ENCODE measurements around the gene DENND4B.
A peak's percentile ranks its signal among the peaks of the same experiment; 100 is the strongest.
"Not testable (repeated sequence)": the region's sequence is repeated elsewhere in the genome, so short reads cannot be mapped to it uniquely, and the experiment has no call there.

The DENND4B gene

DNA sequence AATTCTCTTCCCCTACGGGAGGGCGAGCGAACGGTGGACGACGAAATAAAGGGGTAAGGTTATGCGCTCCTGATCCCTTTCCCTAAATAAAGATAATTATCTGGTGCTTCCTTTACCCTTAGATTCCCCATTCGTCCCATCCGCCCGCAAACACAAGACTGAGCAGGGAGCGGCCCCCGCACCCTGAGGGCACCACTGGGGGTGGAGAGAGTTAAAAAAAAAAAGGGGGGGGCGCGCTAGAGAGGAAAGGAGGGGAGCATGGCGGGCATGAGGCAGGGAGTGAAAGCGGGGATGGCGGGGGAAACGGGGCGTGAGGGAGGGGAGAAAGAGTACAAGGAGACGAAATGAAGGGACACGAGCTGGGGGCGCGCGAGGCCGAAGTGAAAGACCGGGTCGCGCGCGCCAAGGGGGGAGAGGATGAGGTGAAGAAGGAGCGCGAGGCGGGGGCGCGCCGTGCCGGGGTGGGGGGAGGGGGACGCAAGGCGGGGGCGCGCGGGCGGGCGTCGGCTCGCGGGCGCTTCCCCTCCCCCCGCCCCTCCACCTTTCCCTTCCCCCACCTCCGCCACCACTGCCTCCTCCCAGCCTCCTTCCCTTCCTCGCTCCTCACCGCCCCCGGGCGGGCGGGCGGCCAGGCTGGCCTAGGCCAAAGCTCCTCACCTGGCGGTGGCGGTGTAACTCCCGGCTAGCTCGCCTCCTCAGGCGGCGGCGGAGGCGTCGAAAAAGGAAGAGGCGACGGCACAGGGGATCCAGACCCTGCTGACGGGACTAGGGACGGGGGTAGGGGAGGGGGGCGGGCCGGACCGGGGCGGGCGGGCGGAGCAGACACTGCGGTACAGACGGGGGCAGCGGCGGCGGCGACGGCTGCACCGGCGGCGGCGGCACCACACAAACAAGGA lies 24.2 kb downstream of the DENND4B start:
- peak; percentile 37 for DNase-seq

DNA sequence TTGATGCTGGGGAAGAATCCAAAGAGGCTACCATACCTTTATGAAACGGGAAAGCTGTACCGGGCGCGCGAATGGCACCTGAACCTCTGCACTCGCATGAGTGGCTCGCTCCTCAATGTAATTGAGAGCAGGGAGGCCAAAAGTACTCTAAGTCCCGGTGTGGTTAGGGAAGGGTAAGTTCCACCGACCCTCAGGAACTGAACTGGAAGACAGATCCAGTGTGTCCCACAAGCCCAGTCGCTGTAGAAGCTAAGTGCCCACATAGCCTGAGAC lies 24.8 kb downstream of the DENND4B start:
- DNase-seq: no peak

DNA sequence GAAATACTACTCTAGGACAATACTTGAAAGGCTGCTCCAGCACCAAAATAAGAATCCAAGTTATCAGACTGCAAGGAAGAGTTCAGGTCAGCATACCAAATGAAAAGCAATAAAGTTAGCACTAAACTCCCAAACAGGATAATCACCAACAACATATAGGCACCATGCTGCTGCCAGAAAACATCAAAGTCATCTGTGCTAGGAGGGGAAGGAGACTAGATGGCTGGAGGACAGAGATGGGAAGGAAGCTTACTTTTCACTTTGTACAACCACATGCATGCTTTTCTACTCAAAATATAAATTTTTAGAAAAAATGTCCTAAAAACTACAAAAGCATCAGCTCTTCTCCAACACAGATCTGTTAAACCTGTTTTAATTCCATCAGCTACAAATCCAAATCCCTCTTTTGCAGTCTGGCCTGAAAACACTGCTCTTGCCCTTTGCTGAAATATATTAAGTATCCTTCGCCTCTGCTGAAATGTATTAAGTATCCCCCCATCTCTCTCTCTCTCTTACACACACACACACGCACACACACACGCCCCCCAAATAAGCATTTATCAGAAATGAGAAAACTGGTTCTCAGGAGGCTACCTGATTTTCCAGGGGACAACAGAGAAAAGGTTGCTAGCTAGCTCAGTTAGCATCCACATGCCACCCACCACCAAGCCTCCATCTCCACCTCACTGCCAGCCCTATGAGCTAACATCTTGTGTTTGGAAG lies 25.3 kb downstream of the DENND4B start:
- DNase-seq: no peak

DNA sequence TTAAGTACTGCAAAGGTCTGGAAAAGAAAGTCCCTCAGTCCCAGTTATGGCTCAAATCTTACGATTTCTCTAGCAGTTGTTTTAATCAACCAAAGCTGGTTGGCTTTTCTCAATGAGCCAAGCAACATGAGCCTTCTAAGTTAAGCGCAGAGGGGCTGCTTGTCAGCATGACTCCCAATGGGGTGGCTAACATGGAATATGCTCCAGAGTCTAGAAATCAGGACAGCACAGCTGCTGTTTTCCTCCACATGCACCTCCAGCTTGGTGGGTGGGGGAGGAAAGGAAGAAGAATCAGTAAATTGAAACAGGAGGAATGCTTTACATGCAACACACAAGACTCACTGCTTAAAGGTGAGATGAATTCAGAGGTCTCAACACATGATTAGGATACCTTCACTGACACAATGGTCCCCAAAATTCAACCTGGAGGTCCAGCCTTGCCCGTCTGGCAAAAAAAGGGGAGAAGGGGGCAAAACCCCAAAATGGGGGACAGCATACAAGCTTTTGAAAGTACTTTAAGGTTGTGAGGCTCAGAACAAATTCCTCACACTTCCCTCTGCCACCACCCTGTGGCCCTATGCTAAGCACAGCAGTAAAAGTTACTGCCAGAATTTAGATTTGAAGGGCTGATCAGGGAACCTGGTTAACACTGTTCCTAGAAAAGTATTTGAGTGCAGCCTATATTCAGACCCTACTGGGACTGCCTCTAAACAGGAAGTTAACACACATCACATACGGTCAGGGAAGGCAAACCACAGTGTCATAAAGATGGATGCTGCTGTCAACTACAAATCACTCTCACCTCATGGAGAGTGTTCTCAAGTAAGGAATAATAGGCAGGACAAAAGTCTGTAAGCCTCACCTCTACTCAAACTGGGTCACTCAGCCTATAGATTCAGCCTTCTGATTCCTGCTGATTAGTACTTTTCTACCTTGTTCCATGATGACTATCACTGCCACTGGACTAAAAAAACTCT lies 26.4 kb downstream of the DENND4B start:
- peak; percentile 57 for DNase-seq

DNA sequence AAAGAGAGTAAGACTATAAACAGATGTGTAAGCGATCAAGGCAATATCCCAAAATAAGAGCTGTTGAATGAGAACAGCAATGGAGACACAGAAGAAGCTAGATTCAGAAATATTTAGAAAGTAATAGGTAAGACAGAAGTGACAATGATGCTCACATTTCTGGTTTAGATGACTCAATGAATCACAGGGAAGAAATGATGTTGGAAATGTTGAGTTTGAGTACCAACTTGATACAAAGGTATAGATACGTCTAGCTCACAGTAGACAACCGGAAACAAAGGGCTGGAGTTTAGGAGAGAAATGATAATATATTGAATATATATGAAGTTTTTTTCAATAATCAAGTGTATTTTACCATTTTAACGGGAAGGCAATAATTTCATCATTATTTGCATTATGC lies 30.2 kb downstream of the DENND4B start:
- no peak for DNase-seq

DNA sequence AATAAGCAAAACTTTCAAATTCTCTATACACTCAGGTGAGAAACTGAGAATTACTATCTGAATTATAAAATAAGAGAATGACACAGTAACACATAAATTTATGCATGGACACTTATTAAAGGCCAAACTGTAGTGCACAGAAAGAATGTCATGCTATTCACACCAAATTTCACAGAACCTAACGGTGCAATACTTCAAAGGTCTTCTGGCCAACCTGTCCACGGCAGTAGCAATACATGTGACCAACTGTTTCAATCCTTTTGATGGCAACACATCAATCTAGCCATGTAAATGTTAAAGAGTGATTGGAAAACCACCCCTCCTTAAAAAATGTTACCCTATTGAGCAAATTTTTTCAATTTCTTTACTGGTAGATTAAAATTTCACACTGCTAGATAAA lies 34.2 kb downstream of the DENND4B start:
- no peak for DNase-seq

DNA sequence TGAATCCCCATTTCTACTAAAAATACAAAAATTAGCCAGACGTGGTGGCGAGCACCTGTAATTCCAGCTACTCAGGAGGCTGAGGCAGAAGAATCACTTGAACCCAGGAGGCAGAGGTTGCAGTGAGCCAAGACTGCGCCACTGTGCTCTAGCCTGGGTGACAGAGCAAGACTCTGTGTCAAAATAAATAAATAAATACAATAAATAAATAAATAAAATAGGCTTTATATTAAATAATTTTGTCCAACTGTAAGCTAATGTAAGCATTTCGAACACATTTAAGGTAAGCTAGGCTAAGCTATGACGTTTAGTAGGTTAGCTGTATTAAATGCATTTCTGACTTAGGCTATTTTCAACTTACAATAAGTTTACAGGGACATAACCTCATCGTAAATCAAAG lies 36.0 kb downstream of the DENND4B start:
- DNase-seq: not testable (repeated sequence)

DNA sequence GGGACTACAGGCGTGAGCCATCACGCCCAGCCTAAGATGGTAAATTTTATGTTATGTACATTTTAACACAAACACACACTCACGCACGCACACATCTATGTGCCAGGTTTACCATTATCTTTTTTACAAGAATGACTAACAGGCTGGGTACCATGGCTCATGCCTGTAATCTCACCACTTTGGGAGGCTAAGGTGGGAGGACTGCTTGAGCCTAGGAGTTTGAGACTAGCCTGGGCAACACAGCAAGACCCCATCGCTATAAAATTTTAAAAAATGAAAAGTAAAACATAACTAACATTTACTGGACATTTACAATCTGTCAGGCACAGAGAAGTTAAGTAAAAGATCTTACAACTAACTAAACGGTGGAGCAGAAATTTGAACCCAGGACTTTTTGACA lies 38.4 kb downstream of the DENND4B start:
- no peak for DNase-seq

DNA sequence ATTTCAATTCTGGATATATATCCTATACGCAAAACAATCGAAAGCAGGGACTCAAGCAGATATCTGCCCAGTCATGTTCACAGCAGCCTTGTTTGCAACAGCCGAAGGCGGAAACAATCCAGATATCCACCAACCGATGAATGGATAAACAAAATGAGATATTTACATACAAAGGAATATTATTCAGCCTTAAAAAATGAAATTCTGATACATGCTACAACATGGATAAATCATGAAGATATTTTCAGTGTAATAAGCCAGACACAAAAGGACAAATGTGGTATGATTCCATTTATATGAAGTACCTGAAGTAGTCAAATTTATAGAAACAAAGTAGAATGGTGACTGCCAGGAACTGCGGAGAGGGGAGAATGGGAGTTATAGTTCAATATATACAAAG lies 39.4 kb downstream of the DENND4B start:
- DNase-seq: no peak

DNA sequence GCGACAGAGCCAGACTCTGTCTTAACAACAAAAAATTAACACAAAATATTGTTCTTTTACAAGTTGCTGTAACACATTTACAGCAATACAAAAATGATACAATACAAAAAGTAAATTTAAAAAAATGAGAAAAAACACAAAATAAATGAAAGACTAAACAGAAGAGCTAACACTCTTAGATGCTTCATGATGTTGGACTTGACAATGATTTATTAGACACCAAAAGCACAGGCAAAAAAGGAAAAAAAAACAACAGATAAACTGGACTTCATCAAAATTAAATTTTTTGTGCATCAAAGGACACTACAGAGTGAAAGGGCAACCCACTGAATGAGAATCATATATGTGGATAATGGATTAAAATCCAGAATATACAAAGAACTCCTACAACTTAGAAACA lies 40.1 kb downstream of the DENND4B start:
- no peak for DNase-seq

DNA sequence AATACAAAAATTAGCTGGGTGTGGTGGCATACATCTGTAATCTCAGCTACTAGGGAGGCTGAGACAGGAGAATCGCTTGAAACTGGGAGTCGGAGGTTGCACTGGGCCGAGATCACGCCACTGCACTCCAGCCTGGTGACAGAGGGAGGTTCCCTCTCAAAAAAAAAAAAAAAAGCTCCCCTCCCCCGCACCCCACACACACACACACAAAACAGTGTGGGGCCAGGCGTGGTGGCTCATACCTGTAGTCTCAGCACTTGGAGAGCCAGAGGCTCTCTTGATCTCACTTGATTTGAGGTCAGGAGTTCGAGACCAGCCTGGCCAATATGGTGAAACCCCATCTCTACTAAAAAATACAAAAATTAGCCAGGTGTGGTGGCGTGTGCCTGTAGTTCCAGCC lies 40.6 kb downstream of the DENND4B start:
- DNase-seq: not testable (repeated sequence)

DNA sequence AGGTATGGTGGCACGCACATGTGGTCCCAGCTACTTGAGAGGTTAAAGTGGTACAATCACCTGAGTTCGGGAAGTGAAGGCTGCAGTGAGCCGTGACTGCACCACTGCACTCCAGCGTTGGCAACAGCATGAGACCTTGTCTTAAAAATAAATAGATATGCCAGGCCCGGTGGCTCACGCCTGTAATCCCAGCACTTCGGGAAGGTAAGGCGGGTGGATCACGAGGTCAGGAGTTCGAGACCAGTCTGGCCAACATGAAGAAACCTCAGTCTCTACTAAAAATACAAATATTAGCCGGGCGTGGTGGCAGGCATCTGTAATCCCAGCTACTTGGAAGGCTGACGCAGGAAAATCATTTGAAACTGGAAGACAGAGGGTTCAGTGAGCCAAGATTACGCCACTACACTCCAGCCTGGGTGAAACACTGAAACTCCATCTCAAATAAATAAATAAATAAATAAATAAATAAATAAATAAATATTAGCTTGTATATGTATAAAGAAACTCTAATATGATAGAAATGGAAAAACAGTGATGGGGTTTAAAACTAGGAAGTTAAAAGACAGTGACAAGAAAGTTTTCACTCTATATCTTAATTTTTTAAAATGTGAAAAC lies 42.6 kb downstream of the DENND4B start:
- DNase-seq: no peak

DNA sequence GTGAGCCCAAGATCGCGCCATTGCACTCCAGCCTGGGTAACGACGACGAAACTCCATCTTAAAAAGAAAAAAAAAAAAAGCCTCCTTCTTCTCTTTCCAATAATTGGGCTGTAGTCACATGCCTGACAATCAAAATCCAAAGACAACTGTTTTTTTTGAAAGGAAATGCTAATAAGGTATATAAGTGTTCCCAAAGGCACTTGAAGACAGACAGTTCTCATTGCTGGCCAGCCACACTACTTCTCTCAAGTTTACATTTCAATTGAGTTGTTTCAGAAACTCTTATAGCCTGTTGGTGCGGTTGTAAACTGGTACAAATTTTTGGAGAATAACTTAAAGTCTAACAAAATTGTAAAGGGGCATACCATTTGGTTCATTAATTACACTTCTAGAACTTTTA lies 47.0 kb downstream of the DENND4B start:
- no peak for DNase-seq

DNA sequence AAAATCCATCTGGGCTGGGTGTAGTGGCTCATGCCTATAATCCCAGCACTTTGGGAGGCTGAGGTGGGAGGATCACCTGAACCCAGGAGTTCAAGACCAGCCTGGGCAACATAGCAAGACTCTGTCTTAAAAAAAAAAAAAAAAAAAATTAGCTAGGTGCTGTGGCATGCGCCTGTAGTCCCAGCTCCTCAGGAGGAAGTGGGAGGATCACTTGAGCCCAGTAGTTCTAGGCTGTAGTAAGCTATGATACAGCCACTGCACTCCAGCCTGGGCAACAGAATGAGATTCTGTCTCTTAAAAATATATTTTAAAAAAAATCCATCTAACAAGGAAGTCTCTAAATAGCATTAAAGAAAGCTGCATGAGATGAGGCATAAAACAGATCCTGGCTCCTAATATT lies 50.7 kb downstream of the DENND4B start:
- DNase-seq: not testable (repeated sequence)

DNA sequence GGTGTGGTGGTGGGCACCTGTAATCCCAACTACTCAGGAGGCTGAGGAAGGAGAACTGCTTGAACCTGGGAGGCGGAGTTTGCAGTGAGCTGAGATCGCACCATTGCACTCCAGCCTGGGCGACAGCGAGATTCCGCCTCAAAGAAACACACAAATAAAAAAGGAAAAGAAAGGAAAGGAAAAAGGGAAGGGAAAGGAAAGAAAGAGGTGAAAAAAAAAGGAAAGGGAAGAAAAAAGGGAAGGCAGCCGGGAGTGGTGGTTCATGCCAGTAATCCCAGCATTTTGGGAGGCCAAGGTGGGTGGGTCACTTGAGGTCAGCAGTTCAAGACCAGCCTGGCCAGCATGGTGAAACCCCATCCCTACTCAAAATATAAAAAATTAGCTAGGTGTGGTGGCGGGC lies 55.5 kb downstream of the DENND4B start:
- DNase-seq: not testable (repeated sequence)

DNA sequence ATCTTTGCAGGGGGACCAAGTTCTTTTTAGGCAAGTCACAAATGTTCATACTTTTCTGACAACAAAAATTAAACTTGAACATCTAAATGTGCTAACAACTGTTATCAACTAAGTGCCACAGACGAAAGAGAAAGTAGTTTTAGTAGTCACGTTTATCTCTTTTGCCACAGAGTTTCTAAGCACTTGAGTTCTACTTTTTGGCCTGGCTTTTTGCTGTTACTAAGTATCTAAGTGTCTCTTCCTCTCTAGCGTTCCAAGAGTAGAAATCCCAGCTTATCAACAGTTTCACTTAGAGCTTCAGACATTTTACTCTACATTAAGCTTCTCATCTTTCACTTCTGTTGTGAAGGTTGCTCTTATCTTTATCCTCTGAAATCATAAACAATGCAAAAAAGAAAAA lies 58.0 kb downstream of the DENND4B start:
- DNase-seq: no peak

DNA sequence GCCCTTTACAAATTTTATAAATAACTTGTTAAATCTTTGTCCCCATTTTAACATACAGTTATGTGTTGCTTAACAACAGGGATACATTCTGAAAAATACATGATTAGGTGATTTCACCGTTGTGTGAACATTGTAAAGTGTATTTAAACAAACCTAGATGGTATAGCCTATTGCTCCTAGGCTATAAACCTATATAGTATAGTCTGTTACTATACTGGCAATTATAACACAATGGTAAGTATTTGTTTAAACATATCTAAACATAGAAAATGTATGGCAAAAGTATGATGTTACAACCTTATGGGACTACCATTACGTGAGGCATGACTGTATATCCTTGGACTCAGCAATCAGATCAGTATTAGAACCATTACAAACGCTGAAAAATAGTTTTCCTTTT lies 60.4 kb downstream of the DENND4B start:
- DNase-seq: no peak

DNA sequence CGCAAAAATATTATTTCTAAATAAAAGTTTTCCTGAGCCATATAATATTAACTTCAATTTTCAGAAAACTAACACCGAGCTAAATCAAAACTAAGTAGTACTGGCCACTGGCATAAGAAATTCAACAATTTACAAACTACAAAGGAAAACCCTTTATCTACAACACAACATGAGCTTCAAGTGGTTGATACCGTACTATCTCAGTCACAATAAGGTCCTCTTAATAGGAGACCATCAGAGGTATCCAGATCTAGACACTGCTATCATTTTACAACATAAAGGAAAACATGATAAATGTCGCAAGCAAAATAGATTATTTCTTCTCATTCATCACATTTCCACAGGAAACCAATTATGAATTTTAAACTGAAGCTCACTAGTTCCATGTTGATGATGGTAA lies 63.3 kb downstream of the DENND4B start:
- DNase-seq: no peak

DNA sequence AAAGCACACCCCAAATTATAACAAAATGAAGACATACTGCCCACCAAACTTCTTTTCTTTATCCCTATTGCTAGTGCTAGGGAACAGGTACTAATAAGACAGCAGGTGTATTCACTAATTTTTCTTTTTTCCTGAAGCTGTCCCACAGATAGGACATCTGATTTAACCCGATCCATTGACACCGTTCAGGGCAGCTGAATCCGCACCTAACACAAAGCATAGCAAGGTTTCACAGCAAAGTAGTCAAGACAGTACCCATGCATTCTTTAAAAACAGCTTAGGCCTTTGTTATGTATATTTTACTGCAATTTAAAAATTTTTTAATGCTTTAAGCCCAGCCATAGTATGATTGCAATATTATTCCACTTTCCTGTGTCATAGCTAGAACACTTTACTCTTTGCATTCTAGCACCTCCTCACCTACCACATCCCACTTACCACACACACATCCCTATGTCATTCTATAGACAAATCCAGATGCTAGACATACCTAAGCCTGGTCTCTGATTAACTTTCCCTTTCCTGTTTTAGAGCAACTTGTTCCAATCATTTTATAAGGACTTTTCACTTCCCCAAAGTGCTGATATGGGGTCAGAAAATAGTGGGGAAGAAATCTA lies 64.1 kb downstream of the DENND4B start:
- no peak for DNase-seq

DNA sequence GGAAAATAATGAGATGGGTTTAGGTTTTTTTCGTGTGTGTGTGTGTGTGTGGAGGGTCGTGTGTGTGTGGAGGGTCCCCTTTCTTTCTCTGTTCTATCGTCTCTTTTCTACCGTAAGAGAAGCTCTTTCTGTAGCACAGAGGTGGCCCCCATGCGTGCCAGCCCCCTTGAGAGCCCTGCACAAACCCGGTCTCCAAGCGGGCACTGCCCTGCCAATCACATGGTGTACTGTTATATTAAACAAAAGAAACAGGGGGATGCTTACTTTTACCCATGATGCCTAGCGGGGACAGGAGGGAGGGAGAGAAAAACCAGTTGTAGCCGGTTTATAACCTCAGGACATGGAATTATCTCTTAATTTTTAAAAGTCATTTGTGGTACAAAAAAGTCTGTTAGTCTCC lies 64.8 kb downstream of the DENND4B start:
- no peak for DNase-seq

DNA sequence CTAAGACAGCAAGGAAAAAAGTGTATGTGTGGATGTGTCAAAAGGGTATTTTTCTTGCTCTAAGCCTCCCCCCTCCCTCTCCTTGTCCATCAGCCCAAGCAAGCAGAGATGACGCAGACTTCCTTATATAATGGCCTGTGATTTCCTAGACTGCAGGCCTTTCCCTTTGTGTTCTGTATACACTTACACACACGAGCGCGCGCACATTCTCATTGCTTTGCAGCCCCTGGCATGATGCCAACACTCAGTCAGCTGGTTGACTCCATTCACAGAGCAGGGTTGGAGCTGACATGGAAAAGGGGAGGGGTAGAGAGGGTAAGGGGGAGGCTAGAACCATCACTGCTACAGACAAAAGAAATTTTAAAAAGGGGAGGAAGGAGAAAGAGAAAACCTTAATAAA lies 65.6 kb downstream of the DENND4B start:
- DNase-seq: no peak

DNA sequence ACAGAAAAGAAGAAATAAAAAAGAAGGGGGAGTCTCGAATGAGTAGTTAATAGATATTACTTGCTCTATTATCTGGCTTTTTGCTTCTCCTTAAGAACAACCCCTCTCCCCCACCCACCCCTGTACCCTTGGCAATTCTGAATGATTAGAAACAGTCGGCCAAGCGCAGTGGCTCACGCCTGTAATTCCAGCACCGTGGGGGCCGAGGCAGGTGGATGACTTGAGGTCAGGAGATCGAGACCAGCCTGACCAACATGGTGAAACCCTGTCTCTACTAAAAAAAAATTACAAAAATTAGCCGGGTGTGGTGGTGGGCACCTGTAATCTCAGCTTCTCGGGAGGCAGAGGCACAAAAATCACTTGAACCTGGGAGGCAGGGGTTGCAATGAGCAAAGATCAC lies 66.5 kb downstream of the DENND4B start:
- DNase-seq: no peak
